HG03175 (cell line): ENCODE results near the gene GRIN3B.

Experiments used
- ATAC-seq: cut with Tn5 transposase; IDR thresholded peaks from one replicate; pipeline ENCODE4 v1.9.1; 2021; ENCODE audit warnings: mild to moderate bottlenecking, moderate library complexity; ENCODE audit not compliant: unreplicated experiment

The GRIN3B gene

GRCh38 chr19:1055886-1056620, 55.8 kb downstream of the GRIN3B start:
- no peak for ATAC-seq

GRCh38 chr19:1057176-1057855, 57.1 kb downstream of the GRIN3B start:
- no peak for ATAC-seq

GRCh38 chr19:1058112-1058511, 57.9 kb downstream of the GRIN3B start:
- no peak for ATAC-seq
